Measurements from ENCODE around the gene CD300LD. TPM values are rescaled to one million over a fixed set of nuclear protein-coding genes. Genes with fewer than 3 reads are reported as not detected.

The CD300LD gene
- total RNA-seq, 1 donor from 2014 or later = not detected

- TF ChIP-seq, protein P1, sequence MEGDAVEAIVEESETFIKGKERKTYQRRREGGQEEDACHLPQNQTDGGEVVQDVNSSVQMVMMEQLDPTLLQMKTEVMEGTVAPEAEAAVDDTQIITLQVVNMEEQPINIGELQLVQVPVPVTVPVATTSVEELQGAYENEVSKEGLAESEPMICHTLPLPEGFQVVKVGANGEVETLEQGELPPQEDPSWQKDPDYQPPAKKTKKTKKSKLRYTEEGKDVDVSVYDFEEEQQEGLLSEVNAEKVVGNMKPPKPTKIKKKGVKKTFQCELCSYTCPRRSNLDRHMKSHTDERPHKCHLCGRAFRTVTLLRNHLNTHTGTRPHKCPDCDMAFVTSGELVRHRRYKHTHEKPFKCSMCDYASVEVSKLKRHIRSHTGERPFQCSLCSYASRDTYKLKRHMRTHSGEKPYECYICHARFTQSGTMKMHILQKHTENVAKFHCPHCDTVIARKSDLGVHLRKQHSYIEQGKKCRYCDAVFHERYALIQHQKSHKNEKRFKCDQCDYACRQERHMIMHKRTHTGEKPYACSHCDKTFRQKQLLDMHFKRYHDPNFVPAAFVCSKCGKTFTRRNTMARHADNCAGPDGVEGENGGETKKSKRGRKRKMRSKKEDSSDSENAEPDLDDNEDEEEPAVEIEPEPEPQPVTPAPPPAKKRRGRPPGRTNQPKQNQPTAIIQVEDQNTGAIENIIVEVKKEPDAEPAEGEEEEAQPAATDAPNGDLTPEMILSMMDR (IDR thresholded peaks at IDR 0.05; ENCODE audit: partially characterized antibody, unreplicated experiment) = no peak
- DNase-seq = no peak
- Mint-ChIP-seq H3K9me3 (ENCODE audit: unreplicated experiment) (peaks cover 2% of the 10 kb centered on the region), H3K4me3 (ENCODE audit: unreplicated experiment) (no peak overlapping the region), H3K27me3 (ENCODE audit: unreplicated experiment) (peaks cover 20% of the 10 kb centered on the region), H3K27ac (ENCODE audit: unreplicated experiment) (peak overlapping the region; percentile 22), H3K36me3 (ENCODE audit: unreplicated experiment) (peaks cover 5% of the 10 kb centered on the region), H3K4me1 (ENCODE audit: low read depth, unreplicated experiment) (no peaks in the 10 kb centered on the region)
Measured at GRCh38 chr17:74541176-74542111, 50.6 kb downstream of the CD300LD start.

DNA sequence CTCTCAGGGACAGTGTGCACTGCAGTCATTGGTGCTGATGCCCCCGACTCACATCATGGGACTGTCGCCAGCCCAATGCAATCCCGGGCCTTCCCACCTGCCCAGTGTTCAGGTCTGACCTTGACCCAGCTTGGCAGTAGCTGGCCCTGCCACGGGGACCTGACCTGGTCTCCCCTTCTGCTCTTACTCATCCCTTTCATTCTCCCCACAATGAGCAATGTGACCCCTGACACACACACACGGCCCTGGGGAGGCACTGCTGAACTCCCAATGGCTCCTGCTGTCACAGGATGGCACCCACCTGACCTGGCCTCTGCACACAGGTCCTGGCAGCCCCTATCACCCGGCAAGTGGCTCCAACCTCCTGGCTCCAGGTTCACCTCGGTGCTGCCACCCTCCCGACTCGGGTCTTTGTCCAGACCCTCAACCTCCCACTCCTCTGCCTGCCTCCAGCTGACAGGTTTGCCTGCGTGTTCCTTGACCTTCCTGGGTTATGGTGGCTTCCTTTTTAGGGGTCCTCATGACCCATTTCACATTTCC, 52.7 kb downstream of the CD300LD start:
- no peak for DNase-seq
- TF ChIP-seq, protein P1 (IDR thresholded peaks at IDR 0.05; ENCODE audit: partially characterized antibody, unreplicated experiment) = no peak
- H3K27me3 Mint-ChIP-seq (ENCODE audit: unreplicated experiment) = peaks cover 17% of the 10 kb centered on the region
- H3K4me3 Mint-ChIP-seq (ENCODE audit: unreplicated experiment) = no peak overlapping the region
- peaks cover 2% of the 10 kb centered on the region for H3K9me3 Mint-ChIP-seq (ENCODE audit: unreplicated experiment)
- H3K4me1 Mint-ChIP-seq (ENCODE audit: low read depth, unreplicated experiment) = no peaks in the 10 kb centered on the region
- peak overlapping the region; percentile 31 for H3K27ac Mint-ChIP-seq (ENCODE audit: unreplicated experiment)
- H3K36me3 Mint-ChIP-seq (ENCODE audit: unreplicated experiment) = peaks cover 5% of the 10 kb centered on the region

DNA sequence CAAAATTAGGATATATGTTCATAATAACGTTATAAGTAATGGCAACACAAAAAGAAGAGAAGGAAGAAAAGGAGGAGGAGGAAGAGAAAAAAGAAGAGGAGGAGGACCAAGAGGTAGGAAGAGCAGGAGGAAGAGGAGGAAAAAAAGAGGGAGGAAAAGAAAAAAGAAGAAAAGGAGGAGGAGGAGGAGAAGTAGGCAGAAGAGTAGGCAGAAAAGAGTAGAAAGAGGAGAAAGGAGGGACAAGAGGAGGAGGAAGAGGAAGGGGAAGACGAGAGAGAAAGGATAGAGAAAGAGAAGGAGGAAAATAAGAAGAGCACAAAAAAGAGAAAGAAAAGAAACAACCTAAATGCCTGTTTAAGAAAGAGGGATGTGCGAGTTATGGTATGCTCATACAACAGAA, 55.2 kb downstream of the CD300LD start:
- no peaks in the 10 kb centered on the region for H3K4me1 Mint-ChIP-seq (ENCODE audit: low read depth, unreplicated experiment)
- H3K9me3 Mint-ChIP-seq (ENCODE audit: unreplicated experiment) = peaks cover 2% of the 10 kb centered on the region
- H3K27ac Mint-ChIP-seq (ENCODE audit: unreplicated experiment) = no peak overlapping the region
- TF ChIP-seq, protein P1 (IDR thresholded peaks at IDR 0.05; ENCODE audit: partially characterized antibody, unreplicated experiment) = no peak
- no peak for DNase-seq
- H3K4me3 Mint-ChIP-seq (ENCODE audit: unreplicated experiment) = no peak overlapping the region
- H3K27me3 Mint-ChIP-seq (ENCODE audit: unreplicated experiment) = peaks cover 11% of the 10 kb centered on the region
- H3K36me3 Mint-ChIP-seq (ENCODE audit: unreplicated experiment) = peaks cover 5% of the 10 kb centered on the region

- H3K36me3 Mint-ChIP-seq (ENCODE audit: unreplicated experiment) = peaks cover 8% of the 10 kb centered on the region
- H3K4me3 Mint-ChIP-seq (ENCODE audit: unreplicated experiment) = no peak overlapping the region
- peaks cover 3% of the 10 kb centered on the region for H3K9me3 Mint-ChIP-seq (ENCODE audit: unreplicated experiment)
- H3K27ac Mint-ChIP-seq (ENCODE audit: unreplicated experiment) = no peak overlapping the region
- no peaks in the 10 kb centered on the region for H3K4me1 Mint-ChIP-seq (ENCODE audit: low read depth, unreplicated experiment)
- TF ChIP-seq, protein P1 (IDR thresholded peaks at IDR 0.05; ENCODE audit: partially characterized antibody, unreplicated experiment) = no peak
- H3K27me3 Mint-ChIP-seq (ENCODE audit: unreplicated experiment) = peaks cover 3% of the 10 kb centered on the region
- DNase-seq = no peak
Measured at GRCh38 chr17:74532115-74532514, 60.0 kb downstream of the CD300LD start.
